ENCODE results near the gene DUSP9.
"Not testable (repeated sequence)": the region's sequence is repeated elsewhere in the genome, so short reads cannot be mapped to it uniquely, and the experiment has no call there.

The DUSP9 gene
- total RNA-seq: 0 reads per million in 3 donors

- Histone ChIP-seq H3K27me3 (replicated peaks; ENCODE audit: control insufficient read depth, insufficient read depth, low read length, poor library complexity, severe bottlenecking) (peaks cover 25% of the 10 kb centered on the region), H3K4me3 (ENCODE audit: insufficient read depth, low read depth, low read length, poor library complexity, severe bottlenecking) (peak within 1 kb of the TSS; percentile 37)
- DNase-seq: no peak
Observed at GRCh38 chrX:153646620-153647373, at the start of gene DUSP9. Gene DUSP9 (plus strand): TSS chrX:153647203. CDS start chrX:153647954, 751 bp downstream.

GRCh38 chrX:153598541-153599191 is 48.3 kb upstream of the DUSP9 start, which contains the start of gene CCNQ:
Gene CCNQ (minus strand): TSS chrX:153599139. CDS start chrX:153599073, 66 bp downstream.
- peak within 1 kb of the TSS; percentile 66 for H3K27ac ChIP-seq (ENCODE audit: insufficient read depth, low read length, poor library complexity, severe bottlenecking)
- H3K4me1 ChIP-seq (ENCODE audit: control insufficient read depth, insufficient read depth, low read length, poor library complexity, severe bottlenecking): peaks cover 11% of the 10 kb centered on the region
- no peak for DNase-seq
- H3K36me3 ChIP-seq (ENCODE audit: control insufficient read depth, insufficient read depth, low read length): peaks cover 14% of the 10 kb centered on the region
- H3K27me3 ChIP-seq (replicated peaks; ENCODE audit: control insufficient read depth, insufficient read depth, low read length, poor library complexity, severe bottlenecking): no peaks in the 10 kb centered on the region
- H3K4me3 ChIP-seq (ENCODE audit: insufficient read depth, low read depth, low read length, poor library complexity, severe bottlenecking): peak within 1 kb of the TSS; percentile 65
- no peaks in the 10 kb centered on the region for H3K9me3 ChIP-seq (ENCODE audit: control insufficient read depth, low read length)

More at GRCh38 chrX:153646620-153647373, at the start of gene DUSP9:
- Histone ChIP-seq H3K9me3 (ENCODE audit: control insufficient read depth, low read length) (no peaks in the 10 kb centered on the region), H3K4me1 (ENCODE audit: control insufficient read depth, insufficient read depth, low read length, poor library complexity, severe bottlenecking) (peaks cover 13% of the 10 kb centered on the region), H3K27ac (ENCODE audit: insufficient read depth, low read length, poor library complexity, severe bottlenecking) (no peak within 1 kb of the TSS), H3K36me3 (ENCODE audit: control insufficient read depth, insufficient read depth, low read length) (no peaks in the 10 kb centered on the region)

DNA sequence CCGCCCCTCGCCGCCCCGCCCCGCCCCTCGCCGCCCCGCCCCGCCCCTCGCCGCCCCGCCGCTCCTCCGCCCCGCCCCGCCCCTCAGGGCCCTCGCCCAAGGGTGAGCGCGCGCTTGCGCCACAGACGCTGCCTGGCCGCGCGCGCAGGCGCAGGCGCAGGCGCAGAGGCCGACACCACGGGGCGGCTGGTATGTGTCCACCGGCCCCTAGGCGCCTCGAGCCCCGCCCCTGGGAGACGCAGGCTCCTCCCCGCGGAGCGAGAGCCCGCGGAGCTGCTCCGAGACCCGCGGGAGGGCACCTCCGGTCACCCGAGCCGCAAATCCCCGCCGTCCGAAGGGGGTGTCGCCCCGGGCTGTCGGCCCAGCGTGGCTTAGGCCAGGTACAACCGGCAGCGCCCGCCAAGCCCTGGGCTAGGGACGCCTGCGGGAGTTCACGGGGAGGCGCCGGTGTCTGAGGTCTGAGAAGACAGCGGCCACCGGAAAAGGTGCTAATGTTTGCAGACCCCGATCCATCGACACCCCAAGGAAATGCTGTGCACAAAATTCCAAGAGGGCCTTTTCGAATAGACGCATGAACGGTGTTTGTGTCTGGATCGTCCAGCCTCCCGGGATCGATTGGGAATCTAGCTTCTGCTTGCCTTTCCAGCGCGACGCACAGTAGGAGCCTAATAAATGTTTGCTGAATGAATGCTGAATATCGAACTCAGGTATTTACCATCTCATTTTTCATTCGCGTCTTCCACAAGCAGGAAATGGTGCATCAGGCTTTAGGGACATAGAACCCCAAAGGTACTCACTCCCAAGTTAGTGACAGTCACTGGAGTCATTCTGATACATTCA is 47.6 kb upstream of the DUSP9 start:
- Histone ChIP-seq H3K4me3 (ENCODE audit: insufficient read depth, low read depth, low read length, poor library complexity, severe bottlenecking) (peak overlapping the region; percentile 65), H3K36me3 (ENCODE audit: control insufficient read depth, insufficient read depth, low read length) (peaks cover 9% of the 10 kb centered on the region), H3K9me3 (ENCODE audit: control insufficient read depth, low read length) (no peaks in the 10 kb centered on the region), H3K27me3 (replicated peaks; ENCODE audit: control insufficient read depth, insufficient read depth, low read length, poor library complexity, severe bottlenecking) (no peaks in the 10 kb centered on the region), H3K27ac (ENCODE audit: insufficient read depth, low read length, poor library complexity, severe bottlenecking) (peak overlapping the region; percentile 66), H3K4me1 (ENCODE audit: control insufficient read depth, insufficient read depth, low read length, poor library complexity, severe bottlenecking) (peaks cover 11% of the 10 kb centered on the region)
- peak; percentile 76 to 83 (median 81) for DNase-seq

GRCh38 chrX:153600032-153600373 is 47.0 kb upstream of the DUSP9 start:
- Histone ChIP-seq H3K4me1 (ENCODE audit: control insufficient read depth, insufficient read depth, low read length, poor library complexity, severe bottlenecking) (peaks cover 11% of the 10 kb centered on the region), H3K27ac (ENCODE audit: insufficient read depth, low read length, poor library complexity, severe bottlenecking) (no peak overlapping the region), H3K4me3 (ENCODE audit: insufficient read depth, low read depth, low read length, poor library complexity, severe bottlenecking) (peak overlapping the region; percentile 65), H3K27me3 (replicated peaks; ENCODE audit: control insufficient read depth, insufficient read depth, low read length, poor library complexity, severe bottlenecking) (no peaks in the 10 kb centered on the region), H3K36me3 (ENCODE audit: control insufficient read depth, insufficient read depth, low read length) (peaks cover 5% of the 10 kb centered on the region), H3K9me3 (ENCODE audit: control insufficient read depth, low read length) (no peaks in the 10 kb centered on the region)
- no peak for DNase-seq

DNA sequence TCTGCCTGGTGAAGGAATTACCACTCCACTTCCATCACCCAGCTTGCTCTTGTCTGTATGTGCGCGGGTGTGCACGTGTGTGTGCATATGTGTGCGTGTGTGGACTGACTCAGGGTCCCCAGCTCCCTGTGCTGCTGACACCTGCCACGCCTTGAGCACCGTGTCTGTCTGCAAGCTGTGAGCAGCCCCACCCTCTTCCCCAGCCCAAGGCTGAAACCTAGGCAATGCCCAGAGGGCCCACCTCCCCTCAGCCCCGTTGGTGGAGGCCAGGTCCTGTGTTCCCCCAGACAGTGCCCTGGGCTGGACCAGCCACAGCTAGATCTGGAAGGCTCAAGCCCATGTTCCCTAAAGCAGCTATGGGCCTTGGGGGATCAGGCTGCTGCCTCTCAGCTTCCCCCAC is 46.1 kb upstream of the DUSP9 start:
- Histone ChIP-seq H3K36me3 (ENCODE audit: control insufficient read depth, insufficient read depth, low read length) (no peaks in the 10 kb centered on the region), H3K9me3 (ENCODE audit: control insufficient read depth, low read length) (no peaks in the 10 kb centered on the region), H3K27me3 (replicated peaks; ENCODE audit: control insufficient read depth, insufficient read depth, low read length, poor library complexity, severe bottlenecking) (no peaks in the 10 kb centered on the region), H3K4me1 (ENCODE audit: control insufficient read depth, insufficient read depth, low read length, poor library complexity, severe bottlenecking) (peaks cover 11% of the 10 kb centered on the region), H3K4me3 (ENCODE audit: insufficient read depth, low read depth, low read length, poor library complexity, severe bottlenecking) (no peak overlapping the region), H3K27ac (ENCODE audit: insufficient read depth, low read length, poor library complexity, severe bottlenecking) (no peak overlapping the region)
- DNase-seq: no peak

GRCh38 chrX:153601511-153602110 is 45.4 kb upstream of the DUSP9 start:
- DNase-seq: no peak
- Histone ChIP-seq H3K27ac (ENCODE audit: insufficient read depth, low read length, poor library complexity, severe bottlenecking) (no peak overlapping the region), H3K27me3 (replicated peaks; ENCODE audit: control insufficient read depth, insufficient read depth, low read length, poor library complexity, severe bottlenecking) (no peaks in the 10 kb centered on the region), H3K4me3 (ENCODE audit: insufficient read depth, low read depth, low read length, poor library complexity, severe bottlenecking) (no peak overlapping the region), H3K36me3 (ENCODE audit: control insufficient read depth, insufficient read depth, low read length) (no peaks in the 10 kb centered on the region), H3K9me3 (ENCODE audit: control insufficient read depth, low read length) (no peaks in the 10 kb centered on the region), H3K4me1 (ENCODE audit: control insufficient read depth, insufficient read depth, low read length, poor library complexity, severe bottlenecking) (peaks cover 11% of the 10 kb centered on the region)

GRCh38 chrX:153602601-153603000 is 44.4 kb upstream of the DUSP9 start:
- Histone ChIP-seq H3K27ac (ENCODE audit: insufficient read depth, low read length, poor library complexity, severe bottlenecking) (no peak overlapping the region), H3K4me3 (ENCODE audit: insufficient read depth, low read depth, low read length, poor library complexity, severe bottlenecking) (no peak overlapping the region), H3K36me3 (ENCODE audit: control insufficient read depth, insufficient read depth, low read length) (no peaks in the 10 kb centered on the region), H3K9me3 (ENCODE audit: control insufficient read depth, low read length) (no peaks in the 10 kb centered on the region), H3K27me3 (replicated peaks; ENCODE audit: control insufficient read depth, insufficient read depth, low read length, poor library complexity, severe bottlenecking) (no peaks in the 10 kb centered on the region), H3K4me1 (ENCODE audit: control insufficient read depth, insufficient read depth, low read length, poor library complexity, severe bottlenecking) (peaks cover 11% of the 10 kb centered on the region)
- DNase-seq: no peak

- Histone ChIP-seq H3K4me3 (ENCODE audit: insufficient read depth, low read depth, low read length, poor library complexity, severe bottlenecking) (no peak overlapping the region), H3K36me3 (ENCODE audit: control insufficient read depth, insufficient read depth, low read length) (no peaks in the 10 kb centered on the region), H3K27ac (ENCODE audit: insufficient read depth, low read length, poor library complexity, severe bottlenecking) (no peak overlapping the region), H3K9me3 (ENCODE audit: control insufficient read depth, low read length) (no peaks in the 10 kb centered on the region), H3K4me1 (ENCODE audit: control insufficient read depth, insufficient read depth, low read length, poor library complexity, severe bottlenecking) (peaks cover 8% of the 10 kb centered on the region), H3K27me3 (replicated peaks; ENCODE audit: control insufficient read depth, insufficient read depth, low read length, poor library complexity, severe bottlenecking) (no peaks in the 10 kb centered on the region)
- no peak for DNase-seq
Observed at GRCh38 chrX:153603131-153603656, 43.8 kb upstream of the DUSP9 start.

- H3K4me3 ChIP-seq (ENCODE audit: insufficient read depth, low read depth, low read length, poor library complexity, severe bottlenecking); H3K27ac ChIP-seq (ENCODE audit: insufficient read depth, low read length, poor library complexity, severe bottlenecking); H3K9me3 ChIP-seq (ENCODE audit: control insufficient read depth, low read length); H3K27me3 ChIP-seq (replicated peaks; ENCODE audit: control insufficient read depth, insufficient read depth, low read length, poor library complexity, severe bottlenecking); H3K36me3 ChIP-seq (ENCODE audit: control insufficient read depth, insufficient read depth, low read length); DNase-seq; H3K4me1 ChIP-seq (ENCODE audit: control insufficient read depth, insufficient read depth, low read length, poor library complexity, severe bottlenecking): not testable (repeated sequence)
Observed at GRCh38 chrX:153604666-153605380, 42.2 kb upstream of the DUSP9 start.

All from effector memory CD4-positive, alpha-beta T cell (primary cell).